Esophagus muscularis mucosa (tissue), 4 donors: Measurements from ENCODE around the gene FAM240A. TPM values are rescaled to one million over a fixed set of nuclear protein-coding genes. Genes with fewer than 3 reads are reported as not detected.

ENCODE experiments used
- DNase-seq: peaks from one replicate; pipeline ENCODE4 v3.0.0-alpha.2; 2017; ENCODE audit errors: extremely low spot score
- H3K27ac ChIP-seq, 4 donors: fragments of 200-600 bp; sonication (generic); replicated peaks in 1 of 4; 1 replicate in 3 of 4; 2 replicates in 1 of 4; pipeline ENCODE4 v1.5.1; 2016 to 2019; ENCODE audit warnings: mild to moderate bottlenecking in 1 of 4
- H3K27me3 ChIP-seq, 4 donors: fragments of 200-600 bp; sonication (generic); one replicate each; pipeline versions ENCODE4 v1.5.1 to v1.6.0; 2016 to 2019
- H3K36me3 ChIP-seq, 4 donors: fragments of 200-600 bp; sonication (generic); one replicate each; pipeline ENCODE4 v1.5.1; 2016 to 2019
- H3K4me1 ChIP-seq, 4 donors: fragments of 200-600 bp; sonication (generic); one replicate each; pipeline ENCODE4 v1.5.1; 2016 to 2019
- H3K4me3 ChIP-seq, 4 donors: fragments of 200-600 bp; sonication (generic); 1 replicate in 2 of 4; 2 replicates in 2 of 4; pipeline ENCODE4 v1.5.1; 2016 to 2019; ENCODE audit warnings: mild to moderate bottlenecking in 4 of 4, moderate library complexity in 1 of 4
- H3K9me3 ChIP-seq, 4 donors: fragments of 200-600 bp; sonication (generic); 1 replicate in 3 of 4; 2 replicates in 1 of 4; pipeline ENCODE4 v1.5.1; 2016 to 2019
- EP300 ChIP-seq: sonication (generic); formaldehyde crosslinking; IDR thresholded peaks from one replicate; pipeline ENCODE4 v1.6.1; 2017; ENCODE audit warnings: antibody characterized with exemption
- POLR2A ChIP-seq: fragments of 450-650 bp; IDR thresholded peaks from one replicate; pipeline ENCODE4 v1.6.1; 2017; ENCODE audit warnings: antibody characterized with exemption, moderate library complexity, mild to moderate bottlenecking, low read depth
- POLR2AphosphoS5 ChIP-seq, 2 donors: sonication (generic); formaldehyde crosslinking; IDR thresholded peaks; one replicate each; pipeline ENCODE4 v1.6.1; 2017; ENCODE audit warnings: antibody characterized with exemption in 2 of 2
- WGBS: methylation state at CpG from one replicate; pipeline ENCODE4 v1.1.5; 2018; 5-methylcytosine and 5-hydroxymethylcytosine counted together
- intact Hi-C: fragments of 100-400 bp; cut with DNase I; formaldehyde crosslinking; loops from one replicate; pipeline ENCODE4 v1.15.1; 2023
- total RNA-seq, 4 donors: library from RNA; depleted of rRNA; stranded (reverse); fragments of >200 nt; gene quantifications; one replicate each; pipeline versions ENCODE4 v1.1.0 to v1.2.1, GENCODE V29; 2016
- TF ChIP-seq, protein P1 (sequence below), 3 experiments: fragments of 200-600 bp in 2 of 3; fragments of 450-650 bp in 1 of 3; sonication (generic) in 2 of 3; IDR thresholded peaks; one replicate each; pipeline ENCODE4 v1.5.1; 2017 to 2019; ENCODE audit warnings: antibody characterized with exemption in 3 of 3, mild to moderate bottlenecking in 2 of 3, moderate library complexity in 1 of 3

FAM240A gene
- total RNA-seq, 4 donors from 2014 or later = not detected

GRCh38 chr3:46666453-46666845 is 54.1 kb downstream of the FAM240A start:
- Histone ChIP-seq H3K9me3 (no peaks in the 10 kb centered on the region), H3K4me1 (peaks cover 19 to 36% (median 21%) of the 10 kb centered on the region in 4 donors), H3K36me3 (peaks cover 0 to 14% (median under 1%) of the 10 kb centered on the region in 4 donors), H3K27ac (no peak overlapping the region), H3K27me3 (no peaks in the 10 kb centered on the region), H3K4me3 (no peak overlapping the region)
- intact Hi-C loops = no loop called here
- no peak for DNase-seq
- TF ChIP-seq POLR2AphosphoS5 (IDR thresholded peaks at IDR 0.05) (no peak), POLR2A (no peak), EP300 (no peak)
- TF ChIP-seq, protein P1, sequence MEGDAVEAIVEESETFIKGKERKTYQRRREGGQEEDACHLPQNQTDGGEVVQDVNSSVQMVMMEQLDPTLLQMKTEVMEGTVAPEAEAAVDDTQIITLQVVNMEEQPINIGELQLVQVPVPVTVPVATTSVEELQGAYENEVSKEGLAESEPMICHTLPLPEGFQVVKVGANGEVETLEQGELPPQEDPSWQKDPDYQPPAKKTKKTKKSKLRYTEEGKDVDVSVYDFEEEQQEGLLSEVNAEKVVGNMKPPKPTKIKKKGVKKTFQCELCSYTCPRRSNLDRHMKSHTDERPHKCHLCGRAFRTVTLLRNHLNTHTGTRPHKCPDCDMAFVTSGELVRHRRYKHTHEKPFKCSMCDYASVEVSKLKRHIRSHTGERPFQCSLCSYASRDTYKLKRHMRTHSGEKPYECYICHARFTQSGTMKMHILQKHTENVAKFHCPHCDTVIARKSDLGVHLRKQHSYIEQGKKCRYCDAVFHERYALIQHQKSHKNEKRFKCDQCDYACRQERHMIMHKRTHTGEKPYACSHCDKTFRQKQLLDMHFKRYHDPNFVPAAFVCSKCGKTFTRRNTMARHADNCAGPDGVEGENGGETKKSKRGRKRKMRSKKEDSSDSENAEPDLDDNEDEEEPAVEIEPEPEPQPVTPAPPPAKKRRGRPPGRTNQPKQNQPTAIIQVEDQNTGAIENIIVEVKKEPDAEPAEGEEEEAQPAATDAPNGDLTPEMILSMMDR (IDR thresholded peaks at IDR 0.05) = no peak
- WGBS = 67% methylated on average over 4 of the region's 7 CpGs

DNA sequence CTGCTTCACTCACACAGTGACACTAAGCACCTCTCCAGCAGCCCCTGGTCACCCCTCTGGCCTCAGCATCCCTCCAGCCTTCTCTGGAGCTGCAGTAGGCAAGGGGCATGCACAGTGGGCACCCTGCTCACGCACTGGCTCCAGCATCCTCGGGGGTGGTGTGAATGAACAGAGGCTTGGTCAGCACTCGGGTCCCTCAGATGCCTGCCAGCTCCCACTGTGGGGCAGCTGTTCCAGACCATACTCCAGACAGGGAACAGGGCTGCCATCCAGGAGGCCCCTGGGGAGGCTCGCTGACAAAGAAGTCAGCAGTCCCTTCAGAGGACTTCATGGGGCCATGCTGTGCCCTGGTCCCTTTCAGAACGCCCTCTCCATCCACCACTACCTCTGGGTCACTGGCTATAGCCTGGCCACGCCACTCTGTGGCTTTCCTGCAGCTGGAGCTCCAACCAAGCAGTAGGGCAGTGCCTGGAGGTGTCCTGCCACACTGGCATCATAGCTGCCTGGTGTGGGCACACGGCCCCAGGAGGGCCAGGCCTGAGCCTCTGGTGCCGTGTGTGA is 54.8 kb downstream of the FAM240A start:
- 90% methylated on average over 2 of the region's 8 CpGs for WGBS
- intact Hi-C loops = no loop called here
- no peak overlapping the region for H3K4me3 ChIP-seq
- H3K9me3 ChIP-seq = no peaks in the 10 kb centered on the region
- peaks cover 19 to 36% (median 21%) of the 10 kb centered on the region in 4 donors for H3K4me1 ChIP-seq
- no peak for DNase-seq
- H3K27me3 ChIP-seq = no peaks in the 10 kb centered on the region
- no peak overlapping the region for H3K27ac ChIP-seq
- H3K36me3 ChIP-seq = peaks cover 0 to 21% (median 4%) of the 10 kb centered on the region in 4 donors
- TF ChIP-seq, protein P1 (IDR thresholded peaks at IDR 0.05) = no peak
- TF ChIP-seq EP300 = no peak
- TF ChIP-seq POLR2AphosphoS5 (IDR thresholded peaks at IDR 0.05) = no peak
- TF ChIP-seq POLR2A = no peak

GRCh38 chr3:46667657-46668056 is 55.3 kb downstream of the FAM240A start:
- 91% methylated on average over 9 of the region's 9 CpGs for WGBS
- H3K9me3 ChIP-seq = no peaks in the 10 kb centered on the region
- no peak overlapping the region for H3K4me3 ChIP-seq
- no peaks in the 10 kb centered on the region for H3K27me3 ChIP-seq
- H3K4me1 ChIP-seq = peaks cover 13 to 36% (median 18%) of the 10 kb centered on the region in 4 donors
- peaks cover 0 to 24% (median 7%) of the 10 kb centered on the region in 4 donors for H3K36me3 ChIP-seq
- DNase-seq = no peak
- TF ChIP-seq EP300 (no peak), POLR2A (no peak), POLR2AphosphoS5 (IDR thresholded peaks at IDR 0.05) (no peak)
- TF ChIP-seq, protein P1 (IDR thresholded peaks at IDR 0.05) = no peak
- H3K27ac ChIP-seq = no peak overlapping the region
- intact Hi-C loops = no loop called here

DNA sequence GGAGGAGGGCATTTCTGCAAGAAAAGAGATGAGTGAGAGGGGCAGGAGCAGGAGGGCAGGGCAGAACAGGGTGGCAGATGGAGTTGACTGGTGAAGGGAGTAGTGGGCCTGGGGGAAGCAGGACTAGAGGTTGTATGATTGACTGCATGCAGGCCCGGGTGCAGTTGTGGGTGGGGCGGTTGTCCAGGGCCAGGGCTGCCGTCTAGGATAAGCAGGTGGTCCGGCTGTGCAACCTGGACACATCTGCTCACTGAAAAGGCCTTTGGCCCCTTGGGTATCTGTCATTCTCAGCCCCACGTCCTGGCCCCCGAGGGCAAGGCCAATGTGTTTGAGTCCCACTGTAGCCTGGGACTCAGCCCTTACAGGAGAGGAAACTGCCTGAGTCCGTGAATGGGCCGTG is 55.8 kb downstream of the FAM240A start:
- intact Hi-C loops = no loop called here
- DNase-seq = no peak
- H3K27me3 ChIP-seq = no peaks in the 10 kb centered on the region

More for the DNA sequence above, 55.8 kb downstream of the FAM240A start:
- TF ChIP-seq, protein P1 (IDR thresholded peaks at IDR 0.05) = no peak
- TF ChIP-seq POLR2A (no peak), POLR2AphosphoS5 (IDR thresholded peaks at IDR 0.05) (no peak), EP300 (no peak)
- Histone ChIP-seq H3K9me3 (no peaks in the 10 kb centered on the region), H3K4me1 (peaks cover 9 to 35% (median 14%) of the 10 kb centered on the region in 4 donors), H3K4me3 (no peak overlapping the region), H3K27ac (no peak overlapping the region), H3K36me3 (peaks cover 0 to 28% (median 10%) of the 10 kb centered on the region in 4 donors)
- 68% methylated on average over 8 of the region's 8 CpGs for WGBS
